ENCODE results near the gene GALNT18.

The GALNT18 gene

DNA sequence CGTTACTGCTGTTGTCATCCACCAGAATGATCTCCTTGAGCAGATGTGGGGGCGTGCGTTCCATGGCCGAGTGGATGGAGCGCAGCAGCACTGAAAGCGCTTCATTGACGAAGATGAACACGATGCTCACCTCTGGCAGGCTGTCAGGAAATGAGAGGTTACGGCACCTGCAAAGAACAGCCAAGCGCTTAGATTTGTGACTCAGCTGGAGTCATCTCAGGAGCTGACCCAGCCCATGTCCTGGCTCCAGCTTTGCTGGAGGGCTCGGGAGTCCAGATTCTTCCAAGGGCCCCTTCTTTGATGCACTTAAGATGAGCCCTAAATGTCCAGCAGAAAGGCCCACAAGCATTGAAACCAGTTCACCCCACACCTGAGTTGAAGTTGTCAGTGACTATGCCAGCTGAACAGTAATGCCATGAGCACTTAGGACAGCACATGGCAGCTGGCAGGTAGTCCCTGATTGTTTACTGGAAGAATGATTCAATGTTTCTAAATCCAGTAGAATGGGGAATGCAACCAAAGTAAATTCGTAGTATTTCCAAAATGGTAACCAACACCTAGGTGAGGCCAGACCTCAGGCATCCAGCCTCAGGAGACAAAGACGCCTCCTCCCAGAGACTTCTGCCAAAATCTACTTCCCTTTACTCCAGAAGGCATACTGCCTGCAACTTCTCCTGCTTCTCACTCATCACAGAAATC, 189.0 kb downstream of the GALNT18 start:
- no peak for DNase-seq (ENCODE audit: low spot score)

DNA sequence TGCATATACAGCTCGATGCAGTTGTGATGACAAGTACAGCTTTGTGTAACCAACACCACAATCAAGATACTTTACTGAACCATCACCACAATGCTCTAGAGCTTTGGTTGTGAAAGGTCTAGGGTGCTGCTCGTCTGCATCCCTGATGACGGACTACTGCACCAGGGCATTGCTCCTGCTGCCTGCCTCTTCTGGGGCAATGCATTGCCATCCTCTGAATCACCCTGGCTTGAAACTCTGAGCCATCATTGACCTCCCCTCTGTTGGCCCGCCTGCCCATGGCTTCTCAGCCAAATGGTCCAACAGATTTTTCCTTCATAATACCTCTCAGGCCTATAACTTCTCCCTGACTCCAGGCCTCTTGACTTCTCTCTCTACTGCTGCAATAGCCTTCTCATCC, 191.4 kb downstream of the GALNT18 start:
- DNase-seq (ENCODE audit: low spot score): no peak

DNA sequence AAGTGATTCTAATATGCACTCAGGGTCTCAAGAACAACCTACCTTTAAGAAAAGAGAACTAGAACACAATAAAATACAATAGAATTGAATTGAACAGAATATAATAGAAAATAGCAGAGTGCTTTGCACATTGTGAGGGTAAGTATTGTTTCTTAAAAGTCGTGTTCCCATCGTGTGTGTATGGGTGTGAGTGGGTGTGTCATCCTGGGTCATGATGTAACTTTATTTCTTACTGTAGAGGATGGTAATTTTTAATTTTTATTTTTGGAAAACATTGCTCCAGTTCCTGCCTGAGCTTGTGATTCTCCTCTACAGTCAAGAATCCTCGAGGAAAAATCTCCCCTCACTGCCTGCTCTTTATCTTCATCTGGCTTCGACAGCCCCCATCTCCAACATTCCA, 193.1 kb downstream of the GALNT18 start:
- DNase-seq (ENCODE audit: low spot score): no peak

DNA sequence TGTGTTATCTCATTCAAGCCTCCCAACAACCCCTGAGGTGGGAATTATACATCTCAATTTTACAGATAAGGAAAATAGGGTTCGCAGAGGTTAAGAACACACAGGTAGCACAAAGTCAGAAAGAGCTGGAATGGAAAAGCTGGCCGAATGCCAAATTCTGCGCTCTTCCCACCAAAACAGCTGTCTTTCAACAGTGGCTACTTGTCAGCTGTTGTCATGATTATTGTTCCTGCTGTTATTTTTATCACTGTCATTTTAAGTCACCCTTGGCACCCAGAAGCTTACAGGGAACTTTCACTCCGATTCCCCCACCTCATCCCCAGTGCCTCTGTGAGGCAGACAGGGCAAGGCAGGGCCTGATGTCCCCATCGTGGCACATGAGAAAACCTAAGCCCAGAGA, 194.3 kb downstream of the GALNT18 start:
- DNase-seq (ENCODE audit: low spot score): no peak

DNA sequence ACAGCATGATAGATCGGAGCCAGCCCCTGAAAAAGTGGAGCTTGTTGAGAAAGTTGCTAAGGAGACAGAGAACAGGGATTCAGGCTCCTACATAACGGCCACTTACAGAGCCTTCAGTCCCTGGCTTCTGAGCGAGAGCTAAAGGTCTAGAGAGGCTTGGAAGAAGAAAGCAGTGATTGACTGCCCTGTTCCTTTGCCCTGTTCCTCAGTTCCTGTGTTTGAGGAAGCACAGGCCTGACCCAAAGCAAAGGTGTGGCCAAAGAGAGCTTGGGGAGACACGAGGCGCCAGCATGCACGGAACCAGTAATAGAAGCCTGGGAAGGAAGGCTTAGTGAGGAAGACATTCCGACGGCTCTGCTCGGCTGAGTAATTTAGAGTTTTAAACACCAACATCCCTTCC, 194.7 kb downstream of the GALNT18 start:
- no peak for DNase-seq (ENCODE audit: low spot score)

DNA sequence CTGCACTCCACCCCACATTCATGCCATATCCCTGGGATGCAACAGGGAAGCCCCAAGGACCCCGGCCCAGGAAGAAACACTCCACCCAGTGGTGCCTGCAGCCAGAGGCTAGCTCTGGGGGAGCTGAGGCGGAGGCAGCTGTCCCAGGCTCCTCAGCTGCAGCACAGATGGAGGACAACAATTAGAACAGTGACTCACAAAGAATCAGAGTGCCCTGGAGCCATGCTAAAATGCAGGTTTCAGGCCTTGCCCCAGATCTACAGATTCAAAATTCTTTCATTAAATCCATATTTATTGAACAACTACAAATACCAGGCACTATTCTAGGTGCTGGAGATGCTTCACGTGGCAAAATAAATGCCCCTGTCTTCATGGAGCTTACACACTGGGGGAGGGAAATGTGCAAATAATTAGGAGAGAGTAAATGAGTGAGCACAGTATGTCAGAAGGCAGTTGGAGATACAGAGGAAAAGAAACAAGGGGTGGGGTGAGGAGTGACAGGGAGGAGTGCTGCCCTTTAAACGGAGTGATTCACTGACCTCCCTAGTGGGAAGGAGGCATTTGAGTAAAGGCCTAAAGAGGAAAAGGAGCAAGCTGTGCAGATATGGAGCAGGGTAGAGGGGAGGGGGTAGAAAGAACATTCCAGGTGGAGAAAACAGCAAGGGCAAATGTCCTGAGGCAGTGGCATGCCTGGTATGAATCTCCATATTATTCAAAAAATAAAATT, 195.4 kb downstream of the GALNT18 start:
- no peak for DNase-seq (ENCODE audit: low spot score)

DNA sequence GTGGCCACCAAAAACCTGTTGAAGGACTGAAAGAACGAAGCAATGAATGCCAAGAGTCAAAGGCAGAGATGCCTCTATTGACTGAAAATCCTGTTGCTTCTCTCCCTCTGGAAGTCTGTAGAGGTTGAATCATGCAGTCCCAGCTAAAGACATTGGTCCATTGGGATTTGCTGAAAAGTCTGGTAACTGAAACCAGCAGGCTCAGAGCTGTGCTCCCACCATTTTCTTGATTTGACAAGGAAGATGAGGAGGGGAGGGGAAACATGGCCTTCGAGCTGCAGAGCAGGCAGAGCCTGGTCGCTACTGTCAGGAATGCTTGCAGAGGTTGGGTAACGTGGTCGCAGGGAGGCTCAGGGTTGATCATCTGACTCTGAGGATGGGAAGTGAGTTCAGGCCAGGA, 196.0 kb downstream of the GALNT18 start:
- DNase-seq (ENCODE audit: low spot score): no peak

DNA sequence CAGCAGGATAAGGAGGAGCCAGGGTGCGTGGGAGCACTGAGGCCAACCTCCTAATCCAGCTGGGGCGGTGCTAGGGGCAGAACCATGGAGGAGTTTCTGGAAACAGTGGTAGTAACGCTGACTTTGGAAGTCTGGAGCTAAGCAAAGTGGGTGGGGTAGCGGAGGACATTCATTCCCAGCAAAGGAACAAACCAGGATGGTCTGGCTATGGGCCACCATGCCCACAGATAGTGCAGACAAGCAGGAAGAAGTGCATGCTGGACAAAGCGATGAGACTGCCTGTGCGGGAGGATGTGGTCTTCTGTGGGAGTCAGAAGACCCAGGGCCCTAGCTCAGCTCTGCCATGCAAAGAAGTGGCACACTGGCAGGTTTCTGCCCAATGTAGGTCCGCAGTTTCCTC, 197.1 kb downstream of the GALNT18 start:
- DNase-seq (ENCODE audit: low spot score): no peak

DNA sequence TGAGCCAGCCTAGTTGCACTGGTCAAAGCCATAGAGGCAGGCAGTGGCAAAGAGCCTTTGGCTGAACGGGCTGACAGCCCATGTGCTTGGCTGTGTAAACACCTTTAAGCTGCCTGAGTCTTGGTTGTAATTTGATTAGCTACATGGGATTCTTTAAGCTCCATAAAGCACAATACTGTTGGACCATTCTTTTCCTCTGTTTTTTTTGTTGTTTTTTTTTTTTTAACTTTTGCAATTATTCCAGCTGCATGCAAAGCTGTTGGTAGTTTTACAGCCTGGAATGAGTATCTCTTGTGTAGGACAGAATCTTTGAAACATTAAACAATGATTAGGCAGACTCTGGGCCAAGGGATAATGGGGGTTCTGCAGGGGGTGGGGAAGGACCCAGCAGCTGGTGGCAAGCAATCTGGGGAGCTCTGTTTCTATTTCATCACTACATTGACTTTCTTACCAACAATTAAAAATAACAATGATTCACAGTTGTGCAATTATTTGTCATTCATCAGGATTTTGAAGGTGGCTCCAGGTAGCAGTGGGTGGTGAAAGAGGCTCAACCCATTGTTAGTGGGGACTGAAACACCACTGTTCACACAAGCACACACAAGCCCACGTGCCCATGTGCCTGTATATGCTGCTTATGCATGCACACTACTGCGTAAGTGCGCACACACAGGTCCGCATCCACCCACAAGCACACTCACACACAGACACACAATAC, 199.2 kb downstream of the GALNT18 start:
- DNase-seq (ENCODE audit: low spot score): no peak

DNA sequence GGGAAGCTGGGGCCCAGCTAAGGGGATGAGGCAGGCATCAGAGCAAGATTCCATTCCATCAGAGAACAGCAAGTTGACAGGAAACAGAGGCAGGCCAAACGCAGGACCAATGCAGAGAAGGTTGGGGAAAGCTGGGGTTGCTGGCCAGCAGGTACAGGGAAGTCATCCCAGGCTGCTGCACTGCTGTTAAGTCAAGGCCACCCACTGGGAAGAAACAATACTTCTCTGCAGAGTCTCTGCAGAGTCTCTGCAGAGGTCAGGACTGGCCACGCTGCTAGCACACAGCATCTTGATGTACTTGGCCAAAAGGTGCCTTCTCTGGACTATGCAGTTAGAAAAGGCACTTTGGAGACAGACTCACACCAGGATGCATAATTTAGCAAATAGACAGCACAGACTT, 200.3 kb downstream of the GALNT18 start:
- DNase-seq (ENCODE audit: low spot score): no peak

DNA sequence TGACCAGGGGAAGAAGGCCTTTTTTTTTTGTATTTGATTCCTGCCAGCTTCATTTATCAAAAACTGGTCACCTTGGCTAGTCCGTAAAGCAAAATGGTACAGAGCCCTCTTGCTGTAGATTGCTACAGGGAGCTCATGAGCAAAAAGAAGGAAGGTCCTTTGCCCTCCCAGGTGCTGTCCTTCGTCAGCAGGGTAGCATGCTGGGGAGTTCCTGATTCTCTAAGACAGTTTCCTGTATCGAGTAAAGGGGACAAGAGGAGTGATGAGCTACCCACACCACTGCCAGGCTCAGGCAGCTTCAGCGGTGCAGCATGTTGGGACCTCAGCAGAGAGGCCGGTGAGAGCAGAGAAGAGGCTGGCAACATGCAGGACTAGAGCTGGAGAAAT, 200.9 kb downstream of the GALNT18 start:
- no peak for DNase-seq (ENCODE audit: low spot score)

DNA sequence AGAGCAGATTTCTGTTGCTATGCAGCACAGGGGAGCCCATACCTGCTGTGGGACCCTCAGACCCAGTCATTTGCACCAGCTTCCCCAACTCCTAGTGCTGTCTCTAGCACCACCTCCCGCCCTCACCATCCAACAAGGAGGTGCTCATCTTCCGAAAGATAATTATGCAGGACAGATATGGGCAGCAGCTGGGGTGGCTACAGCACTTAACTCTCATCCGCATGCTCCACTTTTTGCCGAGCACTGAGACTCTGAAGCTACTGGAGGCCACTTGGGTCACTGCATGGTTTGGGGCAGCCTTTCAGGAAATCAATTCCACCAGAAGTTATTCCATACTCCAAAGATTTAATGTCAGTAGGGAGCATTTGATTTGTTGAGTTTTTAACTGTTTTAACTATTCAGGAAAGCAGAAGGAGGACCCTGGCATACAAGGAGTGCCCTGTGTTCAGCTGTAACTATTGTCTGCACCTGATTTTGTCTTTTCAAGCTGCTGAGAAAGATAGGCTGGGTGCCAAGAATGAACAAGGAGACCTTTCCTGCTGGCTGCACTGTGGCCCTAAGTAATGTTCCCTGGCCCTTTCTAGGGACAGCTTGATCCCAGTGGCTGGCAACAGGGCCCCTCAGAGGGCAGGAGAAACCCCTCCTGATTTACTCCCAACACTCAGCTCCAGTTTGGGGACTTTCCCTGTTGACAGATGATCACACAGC, 201.5 kb downstream of the GALNT18 start:
- peak; percentile 17 for DNase-seq (ENCODE audit: low spot score)

DNA sequence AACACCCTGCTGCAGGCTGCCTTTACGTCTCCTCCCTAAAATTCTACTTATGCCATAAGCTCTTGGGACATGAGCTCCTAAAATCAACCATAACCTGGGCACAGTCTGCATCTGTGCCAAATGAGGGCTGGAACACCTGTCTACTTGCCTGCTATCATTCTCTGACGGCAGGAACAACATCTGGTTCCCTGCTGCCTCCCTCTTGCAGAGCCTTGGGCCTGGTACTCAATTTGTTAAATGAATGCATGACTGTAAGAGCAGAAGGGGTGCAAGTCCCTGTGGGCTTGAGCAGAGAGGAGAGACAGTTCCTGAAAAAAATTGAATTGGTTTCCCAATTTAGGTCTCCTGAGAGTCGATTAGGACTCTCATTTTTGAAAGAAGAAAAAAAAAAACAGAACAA, 202.1 kb downstream of the GALNT18 start:
- no peak for DNase-seq (ENCODE audit: low spot score)

DNA sequence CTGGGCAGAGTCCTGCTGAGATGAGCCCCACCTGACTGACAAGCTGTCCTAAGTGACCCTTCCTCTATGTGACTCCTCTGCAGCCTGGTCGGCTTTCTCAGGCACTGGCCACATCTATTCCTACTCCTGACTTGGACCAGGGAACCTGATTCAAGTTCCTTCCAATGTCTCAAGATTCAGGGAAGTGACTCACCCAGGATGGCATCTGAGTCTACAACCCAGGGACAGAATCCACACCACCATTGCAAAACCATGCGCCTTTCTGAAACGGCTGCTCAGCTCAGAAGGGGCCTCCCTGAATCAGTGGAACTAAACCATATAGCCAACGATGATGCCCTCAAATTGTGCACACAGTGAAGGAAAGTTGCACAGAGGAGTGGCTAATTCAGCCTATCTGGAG, 204.9 kb downstream of the GALNT18 start:
- no peak for DNase-seq (ENCODE audit: low spot score)

DNA sequence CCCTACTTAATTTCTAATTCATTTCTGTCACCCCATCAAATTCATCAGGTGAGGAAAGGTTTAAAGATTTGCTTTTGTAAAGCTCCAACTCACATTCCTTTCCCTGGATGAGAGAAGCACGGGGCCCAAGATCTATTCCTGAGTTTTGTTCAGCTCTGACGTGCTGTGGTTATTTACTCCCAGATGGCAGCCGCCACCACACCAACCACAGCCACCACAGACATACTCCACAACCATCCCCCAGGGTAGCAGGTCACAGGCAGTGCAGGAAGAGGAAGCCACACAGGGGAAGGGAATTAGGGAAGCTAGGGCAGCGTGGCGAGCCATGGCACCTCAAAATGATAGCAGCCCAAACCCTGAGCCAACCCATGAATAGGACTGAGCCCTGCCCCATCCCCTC, 205.3 kb downstream of the GALNT18 start:
- DNase-seq (ENCODE audit: low spot score): no peak

DNA sequence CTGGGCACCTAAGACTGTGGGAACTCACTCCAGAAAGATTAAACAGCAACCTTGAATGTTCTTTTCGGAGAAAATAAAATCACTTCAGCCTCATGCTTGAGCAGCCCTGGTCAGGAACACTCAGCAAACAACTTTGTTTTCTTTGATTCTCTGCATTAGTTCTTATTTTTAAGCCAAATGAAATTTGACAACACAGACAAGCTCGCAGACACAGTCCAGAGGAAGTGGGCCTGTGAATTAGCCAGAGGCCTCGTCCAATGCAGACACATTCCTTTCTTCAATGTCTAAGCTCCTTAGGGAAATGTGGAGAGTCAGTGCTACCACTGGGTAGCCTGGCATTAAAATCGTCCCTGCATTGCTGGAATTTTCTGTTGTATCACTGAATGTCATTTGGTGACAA, 205.9 kb downstream of the GALNT18 start:
- no peak for DNase-seq (ENCODE audit: low spot score)

DNA sequence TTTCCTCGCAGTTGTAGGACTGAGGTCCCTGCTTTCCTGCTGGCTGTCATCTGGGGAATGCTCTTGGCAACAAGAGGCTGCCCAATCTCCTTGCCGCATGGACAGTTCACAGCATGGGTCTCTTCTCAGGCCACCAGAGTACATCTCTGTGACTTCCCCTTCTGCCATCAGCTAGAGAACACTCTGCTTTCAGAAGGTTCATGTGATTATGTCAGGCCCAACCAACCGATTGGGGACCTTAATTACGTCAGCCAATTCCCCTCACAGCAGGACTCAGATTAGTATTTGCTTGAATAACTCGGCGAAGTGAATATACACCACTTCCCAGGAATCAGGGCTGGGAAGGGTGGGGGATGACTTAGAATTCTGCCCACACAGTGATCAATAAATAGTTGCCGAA, 206.8 kb downstream of the GALNT18 start:
- DNase-seq (ENCODE audit: low spot score): no peak

DNA sequence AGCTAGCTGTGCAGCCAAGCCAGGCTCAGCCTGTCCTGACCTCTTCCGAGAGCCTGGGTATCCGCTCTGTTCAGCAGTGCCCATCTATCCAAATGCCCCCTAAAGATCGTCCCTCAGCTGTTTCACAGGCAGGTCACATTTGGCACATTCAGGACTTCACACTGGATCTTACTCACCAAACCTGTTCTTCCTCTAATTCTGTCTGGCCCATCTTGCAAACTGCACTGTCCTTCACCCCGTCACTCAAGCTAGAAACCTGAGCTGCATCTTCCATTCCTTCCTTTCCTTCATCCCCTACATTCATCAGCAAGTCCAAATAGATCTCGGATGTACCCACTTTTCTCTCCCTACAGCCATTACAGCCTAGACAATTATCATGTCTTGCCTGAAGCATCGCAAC, 208.0 kb downstream of the GALNT18 start:
- DNase-seq (ENCODE audit: low spot score): no peak

DNA sequence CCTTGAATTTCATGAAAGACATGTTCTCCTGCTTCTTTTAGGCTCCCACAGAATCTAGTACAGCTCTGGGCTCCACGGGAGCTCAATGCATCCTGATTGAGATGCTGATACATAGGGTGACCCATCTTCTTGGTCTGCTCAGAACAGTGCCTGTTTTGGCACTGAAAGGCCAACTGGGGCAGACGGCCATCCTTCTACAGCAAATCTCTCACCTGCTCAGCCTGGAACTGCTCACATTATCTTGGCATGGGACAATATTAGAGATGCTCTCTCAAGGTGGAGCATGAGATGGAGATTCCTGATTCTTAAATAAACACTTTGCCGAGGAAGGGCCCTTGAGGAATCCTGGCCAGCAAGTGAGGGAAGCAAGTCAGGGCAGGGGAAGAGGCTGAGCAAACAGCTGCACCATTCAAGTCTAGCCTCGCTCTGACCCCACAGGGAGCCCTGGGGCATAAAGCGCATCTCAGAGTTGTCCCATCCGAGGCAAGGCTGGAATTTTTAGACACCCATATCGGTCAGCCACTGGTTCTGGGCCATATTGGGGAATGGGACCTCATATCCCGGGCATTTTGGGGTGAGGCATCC, 210.3 kb downstream of the GALNT18 start:
- DNase-seq (ENCODE audit: low spot score): no peak

DNA sequence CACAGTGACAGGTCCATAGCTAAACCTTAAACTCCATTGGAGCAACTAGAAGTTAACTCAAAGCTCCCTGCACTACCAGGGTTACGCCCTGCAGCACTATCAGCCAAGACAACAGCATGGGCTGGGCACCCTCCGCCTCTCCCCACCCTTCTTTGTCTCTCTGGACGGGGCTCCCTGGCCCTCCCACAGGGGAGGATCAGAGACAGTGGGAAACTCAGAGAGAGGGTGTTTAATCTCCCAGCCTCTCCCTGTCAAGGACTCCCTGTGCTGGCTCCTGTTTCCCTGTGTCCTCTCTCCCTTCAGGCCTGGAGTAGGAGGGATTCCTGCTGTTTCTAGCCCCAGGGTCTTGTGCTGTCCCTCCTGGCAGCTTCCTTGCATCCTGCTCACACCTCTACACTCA, 211.9 kb downstream of the GALNT18 start:
- DNase-seq (ENCODE audit: low spot score): peak; percentile 46

DNA sequence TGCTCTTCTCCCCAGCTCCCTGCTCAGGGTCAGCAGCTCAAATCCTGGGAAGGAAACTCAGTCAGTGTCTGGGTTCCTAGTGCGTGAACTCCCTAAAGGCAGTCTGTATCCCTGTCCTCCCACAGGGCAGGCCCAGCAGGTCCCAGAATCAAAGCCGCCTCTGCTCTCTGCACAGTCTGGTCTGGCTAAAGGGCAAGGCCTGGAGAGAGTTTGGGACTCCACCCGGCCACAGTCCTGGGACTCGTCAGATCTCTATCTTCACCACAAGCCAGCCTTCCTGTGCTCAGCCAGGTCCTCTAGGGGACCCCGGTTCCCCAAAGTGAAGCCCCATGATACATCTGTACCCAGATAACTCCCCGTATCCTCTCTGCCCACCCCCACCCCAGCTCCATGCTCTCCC, 212.6 kb downstream of the GALNT18 start:
- peak; percentile 11 for DNase-seq (ENCODE audit: low spot score)

Measured in hematopoietic multipotent progenitor cell treated with erythropoietin and hydrocortisone succinate and interleukin-3 and kit ligand, for 17 days (in vitro differentiated cells).